GM21825 (cell line): ENCODE results near the gene RHOXF2B.
"Not testable (repeated sequence)": the region's sequence is repeated elsewhere in the genome, so short reads cannot be mapped to it uniquely, and the experiment has no call there.

Experiments
- ATAC-seq: cut with Tn5 transposase; IDR thresholded peaks from one replicate; pipeline ENCODE4 v1.9.1; 2021; ENCODE audit warnings: mild to moderate bottlenecking, moderate library complexity; ENCODE audit not compliant: unreplicated experiment

RHOXF2B gene

DNA sequence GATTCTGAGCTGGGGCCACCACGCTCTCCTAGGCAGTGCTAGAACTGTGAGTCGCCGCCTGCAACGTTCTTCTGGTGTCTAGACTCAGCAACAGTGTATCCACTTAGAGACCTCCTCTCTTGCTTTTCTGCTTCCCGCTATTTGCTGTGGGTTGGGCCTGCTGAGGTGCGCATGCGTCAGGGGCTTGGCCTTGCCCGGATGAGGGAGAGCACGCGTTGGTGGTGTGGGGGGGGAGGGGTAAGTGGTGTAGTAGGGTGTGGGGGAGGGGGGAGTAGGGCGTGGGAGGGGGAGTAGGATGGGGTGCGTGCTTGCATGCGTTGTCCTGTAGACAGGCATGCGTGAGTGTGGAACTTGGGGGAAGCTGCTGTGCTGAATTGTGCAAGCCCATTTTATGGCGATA is at the start of gene RHOXF2B:
TSS of gene RHOXF2B (minus strand) at position 101 of the 400 bp plus-strand sequence. CDS start 138 bp downstream, outside the sequence.
- not testable (repeated sequence) for ATAC-seq

DNA sequence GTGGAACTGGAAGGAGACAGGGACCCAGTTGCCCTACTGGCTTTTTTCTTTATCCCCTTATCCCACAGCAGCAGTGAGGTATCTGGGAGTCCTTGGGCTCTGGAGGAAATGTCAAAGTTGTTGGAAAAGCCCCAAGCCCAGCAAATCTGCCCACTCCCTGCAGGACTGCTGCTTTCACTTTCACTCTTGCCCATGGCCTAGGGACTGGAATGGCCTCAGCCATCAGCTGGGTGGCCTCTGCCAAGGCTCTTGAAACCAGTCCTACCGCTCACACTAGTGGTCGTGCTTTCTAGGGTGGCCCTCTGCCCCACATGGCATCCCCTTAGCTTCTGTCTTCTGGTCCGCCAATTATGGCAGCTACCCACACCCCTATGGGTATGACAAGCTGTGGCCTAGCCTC is 48.0 kb upstream of the RHOXF2B start:
- no peak for ATAC-seq

DNA sequence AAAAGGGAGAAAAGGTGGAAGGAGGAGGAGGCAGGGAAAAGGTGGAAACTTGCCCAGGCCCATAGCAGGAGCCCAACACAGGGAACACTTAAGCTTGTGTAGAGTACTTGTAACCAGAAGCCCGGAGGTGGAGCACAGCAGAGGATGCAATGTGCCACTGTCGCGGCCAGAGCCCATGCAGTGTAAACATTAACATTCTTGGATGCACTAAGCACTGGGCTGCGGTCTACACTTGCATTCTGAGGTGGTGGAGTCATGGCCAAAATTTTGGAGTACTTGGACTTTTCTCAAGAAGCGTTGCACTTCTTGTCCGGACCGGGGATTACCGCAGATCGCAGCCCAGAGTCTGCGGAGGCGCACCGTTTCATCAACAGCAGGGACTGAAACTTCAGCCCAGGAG is 42.7 kb upstream of the RHOXF2B start:
- ATAC-seq, result no peak

DNA sequence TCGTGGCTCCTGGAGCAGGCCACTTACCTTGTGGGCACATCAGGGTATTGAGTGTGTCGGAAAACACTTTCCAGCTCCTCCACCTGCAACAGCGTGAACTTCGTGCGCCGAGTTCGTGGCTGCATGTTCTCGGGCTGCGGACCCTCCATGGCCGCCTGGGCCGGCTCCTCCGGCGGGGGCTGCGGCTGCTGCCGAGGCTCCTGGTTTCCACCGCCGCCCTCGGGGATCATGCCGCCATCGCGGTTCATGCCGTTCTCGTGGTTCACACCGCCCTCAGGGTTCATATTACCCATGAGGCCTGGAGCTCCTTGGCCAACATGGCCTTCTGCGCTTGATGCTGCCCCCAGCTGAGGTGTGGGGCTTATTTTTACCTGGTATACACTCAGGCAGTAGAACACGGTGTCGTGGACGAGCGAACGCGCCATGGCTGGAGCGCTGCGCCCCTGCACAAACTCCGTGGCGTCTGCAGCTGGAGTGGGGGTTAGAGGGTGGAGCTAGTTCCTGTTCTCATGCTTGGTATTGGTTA is 38.0 kb upstream of the RHOXF2B start, which contains the start of gene RHOXF1:
TSS of gene RHOXF1 (minus strand) at position 476 of the 526 bp plus-strand sequence. CDS start at position 425, 51 bp downstream.
- ATAC-seq, result no peak

DNA sequence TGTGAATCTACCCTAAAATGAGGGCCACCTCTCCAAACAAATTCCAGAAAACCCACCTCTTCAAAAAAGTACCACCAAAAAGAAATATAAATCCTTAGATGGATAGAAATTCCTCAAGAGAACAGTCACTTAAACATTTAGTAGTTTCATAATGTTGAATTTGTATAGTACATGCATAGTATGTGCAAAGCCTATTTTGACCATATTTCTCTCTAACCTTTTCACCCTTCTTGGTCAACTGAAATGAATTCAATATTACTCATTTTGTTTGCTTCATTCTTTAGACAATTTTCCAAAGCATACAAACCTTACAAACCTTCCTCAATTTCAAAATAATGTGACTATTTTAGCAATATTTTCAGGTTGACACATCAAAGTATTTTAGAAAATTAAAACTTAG is 34.1 kb upstream of the RHOXF2B start:
- ATAC-seq, result no peak

DNA sequence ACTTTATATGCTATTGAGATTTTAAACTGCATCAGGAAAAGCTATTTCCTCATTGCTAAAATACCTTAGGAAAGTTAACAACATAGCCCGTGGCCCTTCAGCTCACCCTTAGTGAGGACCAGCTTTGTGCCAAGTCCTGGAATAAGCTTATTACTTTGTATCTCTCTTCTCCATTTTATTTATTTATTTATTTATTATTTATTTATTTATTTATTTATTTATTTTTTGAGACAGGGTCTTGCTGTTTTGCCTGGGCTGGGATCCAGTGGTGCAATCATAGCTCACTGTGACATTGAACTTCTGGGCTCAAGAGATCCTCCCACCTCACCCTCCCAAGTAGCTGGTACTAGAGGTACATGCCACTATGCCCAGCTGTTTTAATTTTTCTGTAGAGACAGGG is 31.9 kb upstream of the RHOXF2B start:
- ATAC-seq, result no peak

DNA sequence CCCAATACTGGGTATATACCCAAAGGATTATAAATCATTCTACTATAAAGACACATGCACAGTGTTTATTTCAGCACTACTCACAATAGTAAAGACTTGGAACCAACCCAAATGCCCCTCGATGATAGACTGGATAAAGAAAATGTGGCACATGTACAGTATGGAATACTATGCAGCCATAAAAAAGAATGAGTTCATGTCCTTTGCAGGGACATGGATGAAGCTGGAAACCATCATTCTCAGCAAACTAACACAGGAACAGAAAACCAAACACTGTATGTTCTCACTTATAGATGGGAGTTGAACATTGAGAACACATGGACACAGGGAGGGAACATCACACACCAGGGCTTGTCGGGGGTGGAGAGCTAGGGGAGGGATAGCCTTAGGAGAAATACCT is 27.2 kb upstream of the RHOXF2B start:
- ATAC-seq, result not testable (repeated sequence)

DNA sequence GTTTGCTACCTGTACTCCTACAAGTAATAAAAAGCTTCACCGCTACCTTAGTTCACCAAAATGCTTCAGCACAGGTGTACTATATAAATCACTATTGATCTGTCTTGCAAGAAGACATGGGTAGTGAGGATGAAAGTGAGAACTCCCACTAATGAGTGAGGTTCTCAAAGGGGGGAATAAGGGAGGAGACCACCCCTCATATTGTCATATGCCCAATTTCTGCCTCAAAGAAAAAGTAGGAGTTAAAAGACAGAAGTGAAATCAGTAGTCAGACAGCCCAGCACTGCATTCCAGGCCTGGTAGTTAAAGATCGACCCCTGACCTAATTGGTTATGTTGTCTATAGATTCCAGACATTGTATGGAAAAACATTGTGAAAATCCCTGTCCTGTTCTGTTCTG is 23.6 kb upstream of the RHOXF2B start:
- not testable (repeated sequence) for ATAC-seq

DNA sequence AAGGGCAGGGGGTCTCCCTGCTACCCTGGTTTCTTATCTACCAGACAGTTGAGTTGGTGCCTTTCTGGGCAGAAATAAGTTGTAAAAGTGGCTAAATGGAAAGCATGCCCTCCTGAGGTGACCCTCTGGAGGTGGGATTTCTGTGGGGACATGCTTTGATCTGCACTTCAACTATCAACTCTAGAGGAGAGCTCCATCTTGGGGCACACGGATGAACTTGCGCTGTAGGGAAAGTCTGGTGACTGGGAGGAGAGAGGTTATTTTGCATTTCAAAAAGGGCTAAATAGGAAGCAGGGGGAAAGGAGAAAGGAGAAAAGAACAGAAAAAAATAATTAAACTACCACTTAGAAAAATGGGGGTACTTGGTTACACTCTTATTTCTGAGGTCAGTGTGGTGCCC is 12.7 kb upstream of the RHOXF2B start:
- ATAC-seq, result no peak

DNA sequence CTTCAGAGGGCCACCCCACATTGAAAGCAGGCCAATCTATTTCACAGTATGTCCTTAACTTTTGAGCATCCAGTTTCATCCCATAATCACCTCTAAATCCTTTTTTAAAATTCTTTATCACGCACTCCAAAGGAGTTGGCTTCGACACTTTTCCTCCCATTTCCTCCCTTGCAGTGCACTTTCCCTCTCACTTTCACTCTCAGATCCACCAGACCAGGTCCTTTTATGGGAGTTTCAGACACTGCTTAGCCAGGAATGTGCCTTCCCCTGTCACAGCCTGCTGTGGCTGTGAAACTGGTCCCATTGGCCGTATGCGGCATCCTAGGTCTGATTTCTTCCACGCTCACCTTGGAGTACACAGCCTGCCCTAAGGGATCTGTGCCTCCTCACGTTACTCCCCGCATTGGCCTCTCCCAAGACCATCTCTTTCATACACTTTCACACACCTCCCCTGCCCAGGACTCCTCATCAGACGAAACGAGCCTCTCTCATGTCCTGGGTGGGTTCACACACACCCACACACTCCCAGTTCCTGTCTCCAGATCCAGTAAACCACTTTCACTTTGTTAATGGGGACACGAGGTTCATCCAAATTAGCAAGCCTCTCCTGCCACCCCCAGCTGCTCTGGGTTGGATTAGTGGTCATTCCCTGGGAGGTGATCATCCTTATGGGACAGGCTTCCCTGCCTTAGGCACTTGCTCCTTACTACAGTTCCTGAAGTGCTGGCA is 10.0 kb upstream of the RHOXF2B start:
- ATAC-seq, result no peak

DNA sequence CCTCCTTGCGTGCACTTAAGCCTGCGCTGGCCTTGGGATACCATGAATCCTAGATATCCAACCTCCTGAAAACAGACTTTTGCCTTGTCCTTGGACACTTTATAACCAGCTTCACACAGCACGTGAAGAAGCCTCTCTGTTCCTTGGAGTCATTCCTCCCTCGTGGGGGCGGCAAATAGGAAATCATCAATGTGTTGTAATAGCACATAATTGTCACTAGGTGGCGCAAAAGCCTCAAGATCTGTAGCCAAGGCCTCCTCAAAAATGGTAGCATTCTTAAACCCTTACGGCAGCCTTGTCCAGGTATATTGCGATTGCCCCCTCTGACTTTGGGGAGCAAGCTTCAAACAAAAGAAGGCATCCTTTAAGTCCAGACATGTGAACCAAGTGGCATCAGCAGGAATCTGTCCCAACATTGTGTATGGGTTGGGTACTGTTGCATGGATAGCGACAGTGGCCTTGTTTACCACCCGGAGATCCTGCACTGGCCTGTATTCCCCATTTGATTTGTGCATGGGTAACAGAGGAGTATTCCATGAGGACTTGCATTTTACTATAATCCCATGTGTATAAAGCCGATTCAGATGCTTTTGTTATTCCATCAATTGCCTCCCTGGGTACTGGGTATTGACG is 8.2 kb upstream of the RHOXF2B start:
- not testable (repeated sequence) for ATAC-seq

DNA sequence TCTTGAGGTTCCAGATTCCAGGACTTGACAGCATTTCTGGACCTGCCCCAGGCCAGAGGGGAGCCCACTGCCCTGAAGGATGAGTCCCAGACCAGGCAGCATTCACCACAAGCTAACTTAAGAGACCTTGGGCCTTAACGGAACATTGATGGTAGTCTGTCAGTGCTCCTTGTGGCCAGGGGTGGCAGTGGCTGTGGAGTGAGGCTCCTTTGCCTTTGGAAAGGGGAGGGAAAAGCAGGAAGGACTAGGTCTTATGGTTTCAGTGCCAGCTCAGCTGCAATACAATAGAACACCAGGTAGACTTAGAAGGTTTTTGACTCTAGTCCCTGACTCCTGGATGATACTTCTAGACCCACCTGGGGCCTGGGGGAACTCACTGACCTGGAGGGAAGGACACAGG is 11.3 kb downstream of the RHOXF2B start:
- not testable (repeated sequence) for ATAC-seq

DNA sequence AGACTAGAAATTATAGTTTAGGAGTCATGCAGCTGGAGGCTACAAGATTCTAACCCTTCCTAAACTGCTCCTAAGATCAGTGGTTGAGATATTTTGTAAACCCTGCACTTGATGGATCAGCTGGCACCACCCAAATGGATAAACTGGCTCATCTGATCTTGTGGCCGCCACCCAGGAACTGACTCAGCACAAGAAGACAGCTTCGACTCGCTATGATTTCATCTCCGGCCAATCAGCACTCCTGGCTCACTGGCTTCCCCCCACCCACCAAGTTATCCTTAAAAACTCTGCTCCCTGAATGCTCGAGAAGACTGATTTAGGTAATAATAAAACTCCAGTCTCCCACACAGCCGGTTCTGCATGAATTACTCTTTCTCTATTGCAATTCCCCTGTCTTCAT is 34.8 kb downstream of the RHOXF2B start:
- ATAC-seq, result not testable (repeated sequence)

DNA sequence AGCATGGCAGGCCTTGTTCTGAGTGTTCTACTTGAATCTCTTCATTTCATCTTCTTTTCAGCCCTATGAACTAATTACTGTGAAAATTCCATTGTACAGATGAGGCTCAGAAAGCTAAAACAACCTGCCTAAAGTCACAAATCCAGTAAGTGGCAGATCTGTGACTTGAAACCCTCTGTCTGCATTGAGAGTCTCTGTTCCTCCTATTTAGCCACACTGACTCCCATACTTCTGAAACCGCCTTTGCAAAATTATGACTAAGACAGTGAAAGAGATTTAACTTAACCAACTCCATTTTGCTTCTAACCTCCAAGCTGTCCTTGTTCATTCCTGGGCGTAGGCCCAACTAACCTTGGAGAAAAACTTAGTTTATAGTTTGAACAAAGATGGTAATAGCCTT is 35.2 kb downstream of the RHOXF2B start:
- peak; percentile 74 for ATAC-seq

DNA sequence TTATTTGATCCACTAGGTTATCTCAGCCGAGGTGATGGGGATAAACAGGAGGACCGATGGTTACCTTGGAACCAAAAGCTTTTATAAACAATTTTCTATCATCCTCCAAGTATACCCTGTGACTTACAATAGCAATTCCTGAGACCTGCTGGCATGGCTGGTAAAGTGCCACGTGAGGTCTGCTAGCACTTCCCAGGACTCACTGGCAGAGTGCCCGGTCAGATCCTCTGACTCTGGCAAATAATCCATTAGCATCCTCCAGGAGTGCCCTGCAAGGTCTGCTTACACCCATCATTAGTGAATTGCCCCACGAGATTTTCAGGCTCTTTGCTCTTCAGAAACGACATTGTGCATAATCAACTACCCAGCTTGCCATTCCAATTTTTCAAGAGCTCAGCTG is 37.3 kb downstream of the RHOXF2B start:
- ATAC-seq, result not testable (repeated sequence)

DNA sequence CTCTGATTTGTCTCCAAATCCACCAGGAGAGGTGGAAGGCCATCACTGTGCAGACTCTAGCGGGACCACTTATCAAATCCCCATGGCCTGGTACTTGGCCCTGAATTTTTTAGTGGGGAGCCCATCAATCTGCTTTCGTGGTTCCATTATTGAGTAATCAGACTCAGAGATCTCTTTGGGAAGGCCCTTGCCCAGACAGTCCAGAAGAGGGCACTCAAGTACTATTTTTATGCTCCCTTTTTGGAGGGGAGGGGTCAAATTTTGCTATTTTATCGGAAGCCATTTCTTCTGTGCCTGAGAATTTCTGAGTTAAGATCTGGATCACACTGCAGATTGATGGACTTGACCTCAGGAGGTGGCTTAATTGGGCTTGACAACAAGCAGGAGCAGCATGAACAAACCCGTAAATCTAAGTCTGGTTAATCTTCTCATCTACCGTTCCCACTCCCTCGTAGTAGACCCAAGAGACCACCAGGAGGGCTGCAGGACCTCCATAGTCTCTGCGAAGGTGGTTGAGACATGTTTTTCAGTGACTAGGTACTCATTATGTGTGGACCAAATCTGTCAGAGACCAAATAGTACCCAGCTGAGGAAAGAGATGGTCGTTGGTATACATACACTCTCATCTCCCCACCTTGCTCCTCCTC is 38.3 kb downstream of the RHOXF2B start:
- ATAC-seq, result not testable (repeated sequence)

DNA sequence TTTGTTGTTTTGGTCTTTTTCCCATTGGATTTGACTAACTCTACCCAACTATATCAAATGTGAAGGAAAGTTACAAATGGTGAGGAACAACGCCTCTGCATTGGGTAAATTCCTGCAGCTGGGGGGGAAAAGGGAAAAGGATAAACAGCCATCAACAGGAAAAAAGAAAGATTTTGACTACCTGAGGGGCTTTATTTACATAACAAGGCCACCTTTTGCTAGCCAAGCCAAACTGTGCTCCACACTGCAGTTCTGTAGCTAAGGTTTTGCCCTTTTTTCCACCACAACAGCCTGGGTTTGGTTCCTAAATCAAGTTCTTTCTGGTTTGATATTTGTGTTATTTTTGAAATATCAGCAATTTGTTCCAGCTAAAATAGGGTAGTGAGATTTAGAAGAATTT is 40.8 kb downstream of the RHOXF2B start:
- ATAC-seq, result no peak

DNA sequence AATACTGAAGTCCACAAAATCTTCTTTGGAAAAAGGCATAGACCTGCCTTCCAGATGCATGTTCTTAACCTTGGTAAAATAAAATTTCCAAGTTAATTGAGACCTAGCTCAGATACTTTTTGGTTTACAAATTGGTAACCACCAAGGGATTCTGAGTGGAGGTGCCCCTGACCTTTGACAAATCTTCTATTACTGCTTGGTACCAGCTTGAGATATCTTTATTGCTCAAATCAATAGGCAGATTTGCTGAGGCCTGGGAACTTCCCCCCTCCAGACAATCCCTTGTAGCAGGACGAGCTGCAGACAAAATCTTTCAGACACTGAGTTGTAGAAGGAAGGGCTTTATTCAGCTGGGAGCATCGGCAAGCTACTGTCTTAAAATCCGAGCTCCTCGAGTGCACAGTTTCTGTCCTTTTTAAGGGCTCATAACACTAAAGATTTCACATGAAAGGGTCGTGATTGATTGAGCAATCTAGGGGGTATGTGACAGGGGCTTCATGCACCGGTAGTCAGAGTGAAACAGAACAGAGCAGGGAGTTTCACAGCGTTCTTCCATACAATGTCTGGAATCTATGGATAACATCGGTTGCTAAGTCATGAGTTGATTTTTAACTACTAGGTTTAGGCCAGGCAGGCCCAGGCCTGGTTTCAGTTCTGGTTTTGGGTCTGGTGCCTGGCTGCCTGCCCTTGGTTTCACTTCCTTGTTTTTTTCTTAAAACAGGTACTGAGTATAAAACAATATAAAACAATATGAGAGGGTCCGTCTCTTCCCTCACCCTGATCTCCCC is 41.8 kb downstream of the RHOXF2B start:
- peak; percentile 82 for ATAC-seq

DNA sequence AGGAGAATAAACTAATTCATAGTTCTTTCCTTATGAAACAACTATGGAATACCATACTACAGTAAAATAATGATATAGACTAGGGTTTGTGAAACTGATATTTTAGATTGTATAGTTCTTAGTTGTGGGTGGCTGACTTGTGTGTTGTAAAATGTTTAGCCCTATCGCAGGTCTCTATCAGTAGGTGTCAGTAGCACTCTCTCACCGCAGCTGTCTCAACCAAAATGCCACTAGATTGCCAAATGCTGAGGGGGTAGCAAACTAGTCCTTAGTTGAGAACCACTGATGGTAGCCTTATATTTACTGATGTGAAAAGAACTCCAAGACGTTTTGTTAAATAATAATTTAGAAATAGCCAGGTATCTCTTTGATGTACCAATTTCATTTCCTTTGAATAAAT is 48.1 kb downstream of the RHOXF2B start:
- no peak for ATAC-seq

DNA sequence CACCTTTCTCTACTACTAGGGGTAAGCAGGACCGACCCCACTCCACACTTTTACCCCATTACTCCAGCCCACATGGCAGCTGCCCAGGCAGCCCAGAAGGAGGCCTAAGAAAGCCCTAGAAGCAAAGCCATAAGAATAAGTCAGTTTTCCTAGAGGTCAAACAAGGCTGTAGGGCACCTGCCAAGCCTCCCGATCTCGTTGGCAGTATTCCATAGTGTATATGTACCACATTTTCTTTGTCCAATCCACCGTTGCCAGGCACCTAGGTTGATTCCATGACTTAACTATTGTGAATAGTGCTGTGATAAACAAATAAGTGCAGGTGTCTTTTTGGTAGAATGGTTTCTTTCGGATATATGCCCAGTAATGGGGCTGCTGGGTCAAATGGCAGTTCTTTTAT is 54.2 kb downstream of the RHOXF2B start:
- no peak for ATAC-seq

DNA sequence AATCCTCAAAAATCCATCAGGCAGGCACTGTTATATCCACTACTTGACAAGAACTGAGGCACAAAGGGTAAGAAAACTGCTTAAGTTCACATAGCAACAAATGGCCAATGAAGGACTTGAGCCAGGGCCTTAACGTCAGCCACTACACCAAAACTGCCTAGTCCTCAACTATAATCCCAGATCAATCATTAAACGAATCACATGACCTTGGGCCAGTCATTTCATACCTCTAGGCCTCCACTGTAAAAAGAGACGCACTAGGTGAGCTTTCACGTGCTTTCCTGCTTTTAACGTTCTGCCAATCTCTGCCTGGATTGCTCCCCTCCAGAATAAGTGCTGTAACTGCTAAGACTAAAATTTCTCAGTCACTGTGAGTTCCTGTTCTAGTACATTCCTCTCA is 54.7 kb downstream of the RHOXF2B start:
- ATAC-seq, result no peak
